Uterus (tissue), 2 donors: ENCODE measurements around the gene ORMDL2.
"Not testable (repeated sequence)": the region's sequence is repeated elsewhere in the genome, so short reads cannot be mapped to it uniquely, and the experiment has no call there.

Experiments used
- CTCF ChIP-seq, 4 experiments: fragments of 200-600 bp in 2 of 4; fragments of 450-650 bp in 2 of 4; sonication (generic) in 2 of 4; IDR thresholded peaks; one replicate each; pipeline ENCODE4 v1.5.1; 2016 to 2019; ENCODE audit warnings: antibody characterized with exemption in 4 of 4, mild to moderate bottlenecking in 2 of 4, moderate library complexity in 1 of 4
- POLR2A ChIP-seq, 2 donors: fragments of 450-650 bp; IDR thresholded peaks; one replicate each; pipeline ENCODE4 v1.6.1; 2016; ENCODE audit warnings: antibody characterized with exemption in 2 of 2, mild to moderate bottlenecking in 1 of 2, moderate library complexity in 1 of 2

- not testable (repeated sequence) for TF ChIP-seq CTCF, POLR2A (IDR thresholded peaks at IDR 0.05)
These were observed 16.6 kb downstream of the ORMDL2 start for GRCh38 chr12:55834400-55834799.
